Colon (tissue), 2 donors: ENCODE data around the gene RPTOR.

Experiments
- FAIRE-seq: peaks from 2 replicates; lab custom pipeline; 2012; peaks lifted over from hg19 to GRCh38; lab: Jason Lieb, UNC
- donor health status: control.
- donor health status: control.

The RPTOR gene

DNA sequence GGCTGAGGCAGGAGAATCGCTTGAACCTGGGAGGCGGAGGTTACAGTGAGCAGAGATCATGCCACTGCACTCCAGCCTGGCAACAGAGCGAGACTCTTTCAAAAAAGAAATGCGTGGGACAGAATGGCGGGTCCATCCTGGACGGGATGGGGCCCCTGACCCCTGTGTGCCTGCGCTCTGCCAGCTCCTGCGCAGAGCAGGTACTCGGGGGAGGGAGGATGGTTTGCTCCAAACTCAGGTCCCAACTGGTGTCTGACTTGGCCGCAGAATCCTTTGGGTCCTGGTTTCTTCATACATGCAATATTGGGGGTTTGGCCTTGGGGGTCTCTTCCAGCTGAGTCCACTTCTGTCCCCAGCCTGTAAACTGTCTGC, 457.4 kb downstream of the RPTOR start:
- FAIRE-seq = no peak

DNA sequence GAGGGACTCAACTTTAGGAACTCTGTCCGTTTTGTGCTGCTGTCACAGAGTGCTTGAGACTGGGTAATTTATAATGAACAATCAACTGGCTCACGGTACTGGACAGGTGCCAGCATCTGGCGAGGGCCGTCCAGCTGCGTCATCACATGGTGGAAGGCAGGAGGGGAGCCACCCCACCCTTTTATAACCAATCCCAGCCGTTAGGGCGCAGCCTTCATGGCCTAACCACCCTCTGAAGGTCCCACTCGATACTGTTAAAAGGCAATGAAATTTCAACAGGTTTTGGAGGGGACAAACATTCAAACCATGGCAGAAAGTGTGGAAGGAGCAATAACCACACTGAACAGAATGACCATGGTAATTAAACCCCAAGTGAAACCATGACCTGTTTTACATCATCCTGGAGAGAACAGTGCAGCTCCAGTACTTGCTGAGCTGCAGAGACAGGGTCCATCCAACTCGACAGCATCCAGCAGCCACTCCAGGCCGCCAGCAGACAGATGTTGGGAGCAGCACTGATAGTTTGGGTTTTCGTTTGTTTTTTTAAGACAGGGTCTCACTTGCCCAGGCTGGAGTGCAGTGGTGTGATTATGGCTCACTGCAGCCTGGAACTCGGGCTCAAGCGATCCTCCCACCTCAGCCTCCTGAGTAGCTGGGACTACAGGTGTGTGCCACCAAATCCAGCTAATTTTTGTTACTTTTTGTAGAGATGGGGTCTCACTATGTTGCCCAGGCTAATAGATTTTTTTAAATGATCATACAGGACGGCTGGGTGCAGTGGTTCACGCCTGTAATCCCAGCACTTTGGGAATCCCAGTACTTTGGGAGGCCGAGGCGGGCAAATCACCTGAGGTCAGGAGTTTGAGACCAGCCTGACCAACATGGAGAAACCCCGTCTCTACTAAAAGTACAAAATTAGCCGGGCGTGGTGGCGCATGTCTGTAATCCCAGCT, 458.0 kb downstream of the RPTOR start:
- FAIRE-seq = no peak

DNA sequence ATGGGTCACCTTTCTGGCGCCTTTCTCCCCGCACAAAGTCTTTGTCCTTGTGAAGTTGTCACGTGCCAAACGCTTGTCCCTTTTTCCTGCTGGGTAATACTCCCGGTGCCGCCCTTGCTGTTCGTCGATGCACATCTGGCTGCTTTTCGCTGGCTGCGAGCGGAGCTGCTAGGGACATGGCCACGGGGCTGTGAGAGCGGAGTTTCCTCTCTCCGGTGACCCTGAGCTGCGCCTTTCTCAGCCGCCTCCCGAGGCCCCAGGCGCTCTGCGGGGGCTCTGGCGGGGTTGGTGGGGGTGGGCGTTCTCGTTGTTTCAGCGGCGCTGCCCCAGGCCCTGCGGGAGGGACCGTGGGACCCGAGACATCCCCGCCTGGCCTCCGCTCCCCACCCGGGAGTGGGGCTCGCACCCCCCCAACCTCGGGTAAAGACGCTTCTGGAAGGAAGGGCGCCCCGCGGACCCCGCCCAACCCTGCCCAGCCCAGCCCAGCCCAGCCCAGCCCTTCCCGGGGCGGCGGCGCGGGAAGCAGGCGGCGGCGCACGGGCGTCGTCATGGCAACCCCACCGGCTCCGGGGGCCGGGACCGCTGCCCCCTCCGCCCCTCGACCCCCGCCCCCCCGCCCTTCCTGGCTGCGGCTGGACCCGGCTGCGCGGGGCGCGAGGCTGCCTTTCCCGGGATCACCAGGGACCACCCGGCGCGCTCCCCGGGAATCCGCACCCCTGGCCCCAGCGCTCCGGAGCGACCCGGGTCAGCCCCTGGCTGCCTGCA, 459.3 kb downstream of the RPTOR start:
- FAIRE-seq = no peak

GRCh38 chr17:81006891-81007290, 462.3 kb downstream of the RPTOR start:
- no peak for FAIRE-seq

- FAIRE-seq = no peak
Measured at GRCh38 chr17:81008140-81008539, 463.5 kb downstream of the RPTOR start.

- no peak for FAIRE-seq
Measured at GRCh38 chr17:81009136-81009535, 464.5 kb downstream of the RPTOR start.

DNA sequence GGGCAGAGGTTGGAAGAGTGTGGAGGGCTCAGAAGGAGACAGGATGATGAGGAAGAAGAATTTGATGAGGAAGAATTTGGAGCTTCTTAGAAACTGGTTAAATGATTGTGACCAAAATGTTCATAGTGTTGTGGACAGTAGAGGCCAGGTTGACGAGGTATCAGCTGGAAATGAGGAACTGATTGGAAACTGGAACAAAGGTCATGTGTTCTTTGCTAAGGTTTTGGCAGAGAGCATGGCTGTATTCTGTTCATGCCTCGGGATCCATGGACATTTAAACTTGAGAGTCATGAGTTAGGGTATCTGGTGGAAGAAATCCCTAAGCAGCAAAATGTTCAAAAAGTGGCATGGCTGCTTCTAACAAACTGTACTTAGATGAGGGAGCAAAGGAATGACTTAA, 466.3 kb downstream of the RPTOR start:
- no peak for FAIRE-seq

DNA sequence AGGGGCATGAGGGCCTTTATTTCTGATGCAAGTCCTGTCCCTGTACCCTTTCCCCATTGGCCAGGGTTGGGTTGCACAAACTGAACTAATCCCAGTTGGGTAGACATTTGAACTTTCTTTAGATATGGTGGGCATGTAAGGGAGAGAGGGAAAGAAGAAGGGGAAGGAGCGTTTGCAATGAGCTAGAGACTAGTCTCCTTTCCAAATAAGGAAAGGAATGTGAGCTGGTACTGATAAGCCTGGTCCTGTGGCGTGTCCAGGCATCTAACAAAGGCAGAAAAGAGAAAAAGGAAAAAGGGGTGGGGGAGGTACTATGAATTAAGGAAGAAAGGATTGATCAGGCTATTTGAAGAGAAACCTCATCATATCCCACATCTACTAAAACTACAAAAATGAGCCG, 467.3 kb downstream of the RPTOR start:
- no peak for FAIRE-seq

- FAIRE-seq = no peak
Measured at GRCh38 chr17:81012574-81013447, 468.2 kb downstream of the RPTOR start.

DNA sequence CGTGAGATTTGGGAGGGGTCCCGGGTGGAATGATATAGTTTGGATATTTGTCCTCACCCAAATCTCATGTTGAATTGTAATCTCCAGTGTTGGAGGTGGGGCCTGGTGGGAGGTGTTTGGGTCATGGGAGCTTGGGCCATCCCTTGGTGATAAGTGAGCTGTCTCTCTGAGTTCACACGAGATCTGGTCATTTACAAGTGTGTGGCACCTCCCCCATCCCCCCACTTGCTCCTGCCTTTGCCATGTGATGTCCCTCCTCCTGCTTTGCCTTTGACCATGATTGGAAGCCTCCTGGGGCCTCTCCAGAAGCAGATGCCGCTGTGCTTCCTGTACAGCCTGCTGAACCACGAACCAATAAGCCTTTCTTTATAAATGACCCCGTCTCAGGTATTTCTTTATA, 469.0 kb downstream of the RPTOR start:
- no peak for FAIRE-seq

GRCh38 chr17:81015136-81015535, 470.5 kb downstream of the RPTOR start:
- FAIRE-seq = no peak
